ENCODE measurements around the gene PTPRR. TPM values are rescaled to one million over a fixed set of nuclear protein-coding genes. Genes with fewer than 3 reads are reported as not detected.

The PTPRR gene
- polyA plus RNA-seq, 1 of the 3 experiments (the other 2 are of a cell fraction), result 1.4 TPM

- ChIA-PET POLR2A (no interaction called here), CTCF (interaction anchor here (0.6 to 1.6 kb wide), 2 partner anchors 159 to 944 kb away, joined by 3 to 4 read pairs; no protein-coding TSS in a partner anchor)
- WGBS (ENCODE audit: low lambda C conversion rate), result 52% methylated on average over 7 of the region's 7 CpGs
- H3K4me3 ChIP-seq (ENCODE audit: low read depth in 2 of 2, low read length in 1 of 2), result no peak overlapping the region
- H3K27ac ChIP-seq (ENCODE audit: low read depth in 2 of 2, low read length in 1 of 2), result no peak overlapping the region
- H3K27me3 ChIP-seq (ENCODE audit: insufficient read depth), result no peaks in the 10 kb centered on the region
- no peak overlapping the region for H2AFZ ChIP-seq (ENCODE audit: low read depth)
- H3K79me2 ChIP-seq (ENCODE audit: insufficient read depth), result no peaks in the 10 kb centered on the region
- peaks cover 0 to 5% of the 10 kb centered on the region in 2 experiments; a peak in 3 of 4 replicates for H3K4me1 ChIP-seq (ENCODE audit: control insufficient read depth in 1 of 2, insufficient read depth in 2 of 2, low read depth in 1 of 2, low read length in 1 of 2)
- H4K20me1 ChIP-seq (ENCODE audit: insufficient read depth), result no peaks in the 10 kb centered on the region
- H3K9me3 ChIP-seq, result no peaks in the 10 kb centered on the region
- no peaks in the 10 kb centered on the region for H3F3A ChIP-seq (replicated peaks; ENCODE audit: insufficient read depth)
- no peak overlapping the region for H3K9ac ChIP-seq
- no peak for DNase-seq
- no peak for TF ChIP-seq ELF1 (IDR thresholded peaks at IDR 0.05)
- TF ChIP-seq SMC3 (IDR thresholded peaks at IDR 0.05; ENCODE audit: low read depth, low read length), result no peak
- TF ChIP-seq USF1 (IDR thresholded peaks at IDR 0.05; ENCODE audit: borderline replicate concordance, low read depth), result no peak
- TF ChIP-seq MAX (IDR thresholded peaks at IDR 0.05; ENCODE audit: low read depth), result no peak
- no peak for TF ChIP-seq FOXJ3 (CRISPR knock-in tag; IDR thresholded peaks at IDR 0.05)
- TF ChIP-seq JUND (IDR thresholded peaks at IDR 0.05), result no peak
- no peak for TF ChIP-seq NRF1 (IDR thresholded peaks at IDR 0.05; ENCODE audit: low read depth, low read length)
- TF ChIP-seq POLR2AphosphoS5 (IDR thresholded peaks at IDR 0.05; ENCODE audit: low read depth, low read length), result no peak
- TF ChIP-seq CHD2 (IDR thresholded peaks at IDR 0.05; ENCODE audit: low read length, partially characterized antibody), result no peak
- TF ChIP-seq CTCF (IDR thresholded peaks at IDR 0.05), result no peak
- TF ChIP-seq REST (IDR thresholded peaks at IDR 0.05; ENCODE audit: low read depth, low read length), result no peak
- no peak for TF ChIP-seq ZBTB33 (IDR thresholded peaks at IDR 0.05; ENCODE audit: borderline replicate concordance, low read depth)
- TF ChIP-seq FOXM1 (IDR thresholded peaks at IDR 0.05; ENCODE audit: low read depth), result no peak
- no peak for TF ChIP-seq RCOR1 (IDR thresholded peaks at IDR 0.05; ENCODE audit: low read length)
- TF ChIP-seq GATA2 (CRISPR knock-in tag; IDR thresholded peaks at IDR 0.05), result no peak
- TF ChIP-seq USF2 (IDR thresholded peaks at IDR 0.05; ENCODE audit: borderline replicate concordance, low read depth, low read length), result no peak
- no peak for TF ChIP-seq TEAD4 (IDR thresholded peaks at IDR 0.05; ENCODE audit: borderline replicate concordance, insufficient read depth)
- no peak for TF ChIP-seq RXRA (IDR thresholded peaks at IDR 0.05; ENCODE audit: borderline replicate concordance, low read depth)
- TF ChIP-seq GABPA (IDR thresholded peaks at IDR 0.05; ENCODE audit: low read depth), result no peak
- no peak overlapping the region for H3K4me2 ChIP-seq
- no peaks in the 10 kb centered on the region for H3K36me3 ChIP-seq (replicated peaks in 1 of 2; ENCODE audit: control insufficient read depth in 1 of 2, insufficient read depth in 2 of 2, low read length in 1 of 2)
- H3K9me2 ChIP-seq, result no peaks in the 10 kb centered on the region
Measured at GRCh38 chr12:70852416-70853150, 68.0 kb downstream of the PTPRR start.
